NCI-H82 treated with DMSO at 0.1 percent for 48 hours (cell line): ENCODE results near the gene FOXN3.

ENCODE experiments used
- DNase-seq: peaks from one replicate; lab custom pipeline; 2025; ENCODE audit not compliant: unreplicated experiment; lab: John Stamatoyannopoulos, UW

The FOXN3 gene

GRCh38 chr14:89110110-89110509 lies 306.9 kb downstream of the FOXN3 start:
- no peak for DNase-seq

DNA sequence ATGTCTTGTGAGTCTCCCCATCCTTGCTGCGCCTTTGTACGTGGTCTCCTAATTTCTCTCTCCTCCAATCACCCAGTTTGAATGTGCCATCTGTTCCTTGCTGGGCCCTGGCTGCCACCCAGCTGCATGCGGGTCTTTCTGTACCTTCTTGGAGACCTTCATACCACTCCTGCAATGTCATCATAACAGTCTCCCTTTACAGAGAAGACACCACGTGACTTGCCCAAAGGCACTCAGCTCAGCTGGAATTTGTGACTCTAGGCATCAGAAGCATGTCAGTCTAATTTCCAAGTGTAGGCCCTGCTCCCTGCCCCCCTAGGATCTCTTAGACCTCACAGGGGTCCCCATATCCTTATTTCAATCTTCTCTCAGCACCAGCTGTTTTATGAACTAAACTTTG lies 308.4 kb downstream of the FOXN3 start:
- DNase-seq, result no peak

- no peak for DNase-seq
Measured at GRCh38 chr14:89107626-89108025, 309.4 kb downstream of the FOXN3 start.
